Measurements from ENCODE around the gene FAAP100. TPM values are rescaled to one million over a fixed set of nuclear protein-coding genes. Genes with fewer than 3 reads are reported as not detected.

Gene FAAP100
- polyA plus RNA-seq, 12 donors, result 14.0 to 54.1 (median 18.0) TPM; not detected in 1

GRCh38 chr17:81577278-81578000, 25.3 kb upstream of the FAAP100 start:
- no peak for DNase-seq

- no peak for DNase-seq
Measured at GRCh38 chr17:81576621-81577277, 24.6 kb upstream of the FAAP100 start.

- DNase-seq, result no peak
Measured at GRCh38 chr17:81575836-81576235, 23.7 kb upstream of the FAAP100 start.

- no peak for DNase-seq
Measured at GRCh38 chr17:81574643-81574956, 22.4 kb upstream of the FAAP100 start.

- no peak for DNase-seq
Measured at GRCh38 chr17:81573794-81574642, 21.9 kb upstream of the FAAP100 start.

- DNase-seq, result no peak
Measured at GRCh38 chr17:81572563-81573168, 20.5 kb upstream of the FAAP100 start.

GRCh38 chr17:81570964-81571363, 18.8 kb upstream of the FAAP100 start:
- DNase-seq, result no peak

- no peak for DNase-seq
Measured at GRCh38 chr17:81569986-81570514, 17.9 kb upstream of the FAAP100 start.

- no peak for DNase-seq
Measured at GRCh38 chr17:81568416-81568815, 16.3 kb upstream of the FAAP100 start.

GRCh38 chr17:81567191-81567590, 15.0 kb upstream of the FAAP100 start:
- DNase-seq, result no peak

GRCh38 chr17:81566461-81567126, 14.4 kb upstream of the FAAP100 start:
- peak; percentile 85 for DNase-seq

- DNase-seq, result no peak
Measured at GRCh38 chr17:81565231-81565630, 13.1 kb upstream of the FAAP100 start.

- DNase-seq, result no peak
Measured at GRCh38 chr17:81564778-81565177, 12.6 kb upstream of the FAAP100 start.

- no peak for DNase-seq
Measured at GRCh38 chr17:81563861-81564586, 11.9 kb upstream of the FAAP100 start.

GRCh38 chr17:81561494-81561885, 9.3 kb upstream of the FAAP100 start:
- no peak for DNase-seq

GRCh38 chr17:81558941-81559806, 7.0 kb upstream of the FAAP100 start:
- DNase-seq, result no peak

- DNase-seq, result no peak
Measured at GRCh38 chr17:81558115-81558468, 5.9 kb upstream of the FAAP100 start.

- no peak for DNase-seq
Measured at GRCh38 chr17:81557276-81558114, 5.3 kb upstream of the FAAP100 start.

- no peak for DNase-seq
Measured at GRCh38 chr17:81556863-81557262, 4.7 kb upstream of the FAAP100 start.

Data from muscle of arm (tissue), 12 donors.